Erythroblast (primary cell): ENCODE results near the gene TMEM217.

Experiments used
- GATA1 ChIP-seq: IDR thresholded peaks from 2 replicates; pipeline ENCODE4 v1.6.1; 2011; ENCODE audit warnings: low read depth, mild to moderate bottlenecking, control low read depth, low read length, moderate library complexity
- POLR2A ChIP-seq: IDR thresholded peaks from 2 replicates; pipeline ENCODE4 v1.6.1; 2011; ENCODE audit warnings: mild to moderate bottlenecking, low read length

DNA sequence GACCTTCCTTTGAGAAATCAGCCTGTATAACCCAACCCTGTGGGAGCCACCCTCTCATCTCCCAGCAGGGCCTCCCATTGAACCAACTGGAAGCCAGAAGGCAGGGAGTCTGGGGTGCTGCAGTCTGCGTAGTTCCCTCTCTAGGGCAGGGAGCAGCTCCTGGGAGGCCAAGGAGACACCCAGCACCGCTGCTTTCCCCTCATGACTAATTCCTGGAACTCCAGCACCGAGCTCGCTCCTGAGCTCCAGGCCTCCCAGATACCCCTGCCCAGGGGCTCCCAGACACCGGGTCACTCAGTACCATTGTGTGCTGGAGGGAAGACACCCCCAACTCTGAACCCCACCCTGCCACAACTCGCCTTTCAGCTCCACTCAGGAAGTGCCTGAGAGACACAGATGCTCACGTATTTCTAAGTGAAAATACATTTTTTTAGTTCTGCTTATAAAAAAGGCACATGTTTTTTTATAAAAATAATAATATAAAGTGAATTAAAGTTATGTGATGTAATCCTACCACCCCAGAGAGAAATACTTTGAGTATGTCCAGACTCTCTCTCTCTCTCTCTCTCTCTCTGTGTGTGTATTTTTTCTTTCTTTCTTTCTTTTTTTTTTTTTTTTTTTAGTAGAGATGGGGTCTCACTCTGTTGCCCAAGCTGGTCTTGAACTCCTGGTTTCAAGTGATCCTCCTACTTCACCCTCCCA lies 70.5 kb downstream of the TMEM217 start:
- TF ChIP-seq POLR2A, result peak; percentile 39
- no peak for TF ChIP-seq GATA1
